Fibroblast of peridontal ligament (primary cell): Measurements from ENCODE around the gene STXBP3.

Experiments used
- DNase-seq: peaks from one replicate; pipeline ENCODE4 v3.0.0-alpha.2; 2010; ENCODE audit errors: extremely low read depth

STXBP3 gene

DNA sequence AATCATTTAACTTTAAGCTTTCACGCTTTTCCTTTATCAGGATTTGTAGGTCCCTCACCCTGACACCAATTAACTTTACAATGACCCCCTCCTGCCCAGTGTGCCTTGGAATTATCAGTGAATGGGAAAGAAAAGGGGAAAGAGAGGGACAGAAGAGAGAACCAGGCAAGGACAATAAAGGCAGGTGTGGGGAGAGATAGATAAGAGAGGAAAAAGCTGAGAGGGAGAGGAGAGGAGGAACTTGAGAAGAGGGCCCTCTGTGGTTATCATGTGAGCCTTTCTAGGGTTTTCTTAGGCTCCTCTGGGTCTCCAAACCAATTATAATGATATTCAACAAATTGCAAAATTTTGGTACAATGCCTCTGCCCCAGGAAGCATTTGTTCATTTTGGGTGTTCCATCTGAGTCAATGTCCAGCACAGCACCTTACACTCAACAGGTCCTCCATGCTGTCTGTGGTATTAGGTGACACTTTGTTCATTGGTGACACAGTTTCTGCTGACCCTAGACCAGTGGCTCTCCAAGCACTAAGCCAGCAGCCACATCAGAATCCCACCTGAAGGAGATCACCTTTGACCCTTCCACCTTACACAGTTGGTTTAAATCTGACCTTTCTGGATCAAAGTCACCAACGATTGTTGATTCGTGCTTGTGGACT, 96.2 kb downstream of the STXBP3 start:
- no peak for DNase-seq

DNA sequence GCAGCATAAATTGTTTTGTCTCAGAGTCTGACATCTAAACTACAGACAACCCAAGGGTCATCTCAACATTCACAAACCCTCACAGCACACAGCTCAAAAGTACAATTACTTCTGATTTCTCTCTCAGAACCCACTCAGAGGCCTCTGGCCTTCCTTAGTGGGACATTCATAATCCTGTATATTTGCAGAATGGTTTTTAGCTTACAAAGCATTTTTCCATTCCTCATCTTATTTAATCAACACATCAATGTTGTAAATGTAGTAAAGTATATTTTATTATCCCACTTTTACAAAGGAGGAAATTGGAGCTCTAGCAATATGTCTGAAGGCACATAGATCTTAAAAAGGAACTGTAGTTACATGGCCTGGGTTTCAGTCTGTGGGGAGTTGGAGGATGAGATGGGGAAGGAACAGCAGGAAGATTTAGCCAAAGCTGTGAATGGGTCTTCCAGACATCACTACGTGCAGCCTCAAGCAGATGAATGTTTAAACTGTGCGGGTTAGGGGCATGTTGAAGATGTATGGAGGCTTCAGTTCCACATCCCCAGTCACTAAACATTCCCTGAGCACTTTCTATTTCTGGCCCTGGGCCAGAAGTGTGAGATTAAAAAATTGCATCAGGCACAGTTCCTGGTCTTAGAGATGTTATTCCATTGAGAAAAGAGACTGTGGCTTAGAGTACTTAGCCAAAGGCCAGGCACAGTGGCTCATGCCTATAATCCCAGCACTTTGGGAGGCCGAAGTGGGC, 97.1 kb downstream of the STXBP3 start:
- no peak for DNase-seq

DNA sequence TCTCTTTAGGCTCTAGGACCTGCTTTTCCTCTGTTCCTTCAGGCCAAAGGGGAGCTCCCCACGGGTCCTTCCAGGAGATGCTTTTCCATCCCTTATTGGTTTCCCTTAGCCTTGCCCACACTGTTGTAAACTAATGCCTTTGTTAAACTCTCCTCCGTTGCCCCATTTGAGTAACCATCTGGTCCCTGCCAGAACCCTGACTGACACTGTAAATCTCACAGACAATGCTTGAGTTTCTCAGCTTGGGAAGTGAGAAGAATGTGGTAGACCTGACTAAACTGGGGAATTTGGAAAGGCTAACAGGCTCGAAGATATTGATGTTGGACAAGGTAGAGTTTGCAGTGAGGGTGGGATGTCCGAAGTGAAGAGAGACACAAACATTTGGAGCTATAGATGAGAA, 99.0 kb downstream of the STXBP3 start:
- DNase-seq = no peak

DNA sequence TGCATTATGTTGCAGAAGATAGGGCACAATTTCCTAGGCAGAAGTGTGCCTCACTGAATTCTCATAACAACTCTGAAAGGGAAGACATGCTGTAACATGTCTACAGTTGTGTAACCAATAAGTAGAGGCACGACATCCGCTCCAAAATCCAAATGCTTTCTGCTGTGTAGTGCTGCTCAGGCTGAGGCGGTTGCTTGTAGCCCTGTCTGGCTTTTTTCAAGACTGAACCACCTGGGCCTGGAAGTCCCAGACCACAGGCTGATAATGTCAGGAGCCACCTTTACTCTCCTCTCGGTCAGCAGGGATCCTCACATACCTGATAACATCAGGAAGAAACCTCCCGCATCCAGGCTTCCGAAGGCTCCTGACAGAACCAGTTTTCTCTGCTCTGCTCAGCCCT, 99.5 kb downstream of the STXBP3 start:
- no peak for DNase-seq

DNA sequence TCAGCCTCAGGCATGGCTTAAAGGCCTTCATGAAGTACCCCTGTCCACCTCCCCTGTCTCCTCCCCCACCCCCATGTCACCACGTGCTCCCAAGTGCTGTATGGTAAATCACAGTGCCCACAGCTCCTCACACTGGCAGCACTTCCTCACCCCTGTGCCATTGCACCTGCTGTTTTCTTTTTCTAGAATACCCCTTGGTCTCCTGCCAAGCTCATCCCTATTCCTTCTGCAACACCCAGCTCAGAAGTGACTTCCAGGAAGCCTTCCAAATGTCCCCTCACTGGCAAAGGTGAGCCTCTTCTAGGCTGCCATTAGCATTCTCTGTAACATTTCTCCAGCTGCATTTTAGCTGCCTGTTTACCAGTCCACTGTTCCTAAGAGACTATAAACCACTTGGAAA, 101.0 kb downstream of the STXBP3 start:
- no peak for DNase-seq

DNA sequence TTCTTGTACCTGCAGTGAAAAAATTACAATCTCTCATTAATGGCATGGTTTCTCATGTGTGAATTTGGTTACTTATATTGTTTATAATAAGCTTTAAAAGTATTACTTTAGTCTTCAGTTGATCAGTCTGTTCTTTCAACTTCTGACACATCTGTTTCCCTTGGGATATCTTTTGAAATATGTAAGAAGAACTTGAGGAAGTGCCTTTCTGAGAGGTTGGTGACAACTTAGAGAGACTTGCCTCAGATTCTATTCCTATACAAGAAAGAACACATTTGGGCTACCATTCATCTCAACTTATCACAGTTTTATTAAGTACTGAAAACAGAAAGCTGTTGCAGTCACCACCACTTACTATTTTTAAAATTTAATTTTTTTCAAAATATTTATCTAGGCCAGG, 102.3 kb downstream of the STXBP3 start:
- no peak for DNase-seq

DNA sequence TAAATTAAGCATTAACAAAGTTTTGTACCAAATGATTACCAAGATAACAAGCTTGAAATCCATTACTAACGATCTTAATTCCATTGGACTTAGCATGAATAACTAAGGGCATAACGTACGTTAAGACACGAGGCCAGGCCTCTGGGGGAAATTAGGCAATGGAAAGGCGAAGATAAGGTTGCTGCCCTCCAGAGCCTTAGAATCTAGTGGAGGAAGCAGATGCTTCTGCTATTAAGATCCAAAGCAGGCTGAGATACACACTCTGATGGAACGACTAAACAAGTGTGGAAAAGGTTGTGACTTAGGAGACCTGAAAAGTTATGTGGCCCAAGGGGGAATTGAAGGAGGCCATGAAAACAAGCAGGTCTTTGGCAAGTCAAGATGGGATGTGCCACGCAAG, 104.5 kb downstream of the STXBP3 start:
- DNase-seq = no peak

DNA sequence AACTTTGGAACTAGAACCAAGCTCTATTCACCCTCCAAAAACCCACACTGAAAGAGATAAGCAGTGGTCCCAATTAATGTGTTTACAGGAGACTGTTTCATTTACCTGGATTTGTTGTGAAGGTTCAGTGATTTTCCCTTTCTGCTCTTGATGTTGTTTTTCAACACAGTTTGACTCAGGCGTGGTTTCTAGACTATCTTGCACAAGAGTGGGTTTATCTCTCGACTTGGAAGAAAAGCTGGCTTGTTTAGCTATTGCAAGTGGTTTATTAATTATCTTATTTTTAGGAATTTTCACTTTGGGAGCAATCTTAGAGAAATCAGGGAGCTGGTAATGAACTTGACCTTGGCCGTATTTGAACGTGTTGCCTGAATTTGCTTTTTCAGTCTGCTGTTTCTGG, 105.1 kb downstream of the STXBP3 start:
- no peak for DNase-seq

DNA sequence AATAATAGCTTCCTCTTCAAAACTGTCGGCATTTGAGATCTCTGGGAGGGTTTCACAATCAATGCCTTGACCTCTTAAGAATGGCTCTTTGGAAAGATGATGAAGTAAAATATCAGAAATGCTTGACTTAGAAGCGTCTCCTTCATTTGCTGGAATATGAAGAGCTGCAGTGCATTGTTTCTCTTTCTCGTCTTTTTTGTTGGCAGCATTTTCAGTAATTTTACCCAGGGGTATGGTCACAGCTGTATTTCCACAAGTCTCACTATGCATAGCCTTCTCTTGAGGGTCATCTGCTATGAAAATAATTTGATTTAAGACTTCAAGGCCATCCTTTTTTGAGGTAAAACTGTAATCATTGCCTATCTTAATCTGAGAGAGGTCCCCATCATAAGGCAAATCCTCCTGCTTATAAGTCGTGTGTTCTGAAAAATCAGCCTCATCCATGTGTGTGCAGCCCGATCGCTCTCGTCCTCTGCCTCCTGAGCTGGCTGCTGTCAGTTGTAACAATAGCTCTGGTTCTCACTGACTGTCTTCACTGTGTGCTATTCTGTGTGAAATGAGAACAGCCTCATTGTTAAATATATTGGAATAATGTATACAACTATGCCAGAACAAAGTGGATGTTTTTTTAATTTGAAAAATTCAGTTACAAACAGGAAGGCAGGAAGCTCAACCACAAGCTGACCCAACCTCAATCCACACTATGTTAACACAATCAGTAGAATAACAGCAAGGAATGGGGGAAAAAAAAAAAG, 105.9 kb downstream of the STXBP3 start:
- DNase-seq = peak; percentile 40

DNA sequence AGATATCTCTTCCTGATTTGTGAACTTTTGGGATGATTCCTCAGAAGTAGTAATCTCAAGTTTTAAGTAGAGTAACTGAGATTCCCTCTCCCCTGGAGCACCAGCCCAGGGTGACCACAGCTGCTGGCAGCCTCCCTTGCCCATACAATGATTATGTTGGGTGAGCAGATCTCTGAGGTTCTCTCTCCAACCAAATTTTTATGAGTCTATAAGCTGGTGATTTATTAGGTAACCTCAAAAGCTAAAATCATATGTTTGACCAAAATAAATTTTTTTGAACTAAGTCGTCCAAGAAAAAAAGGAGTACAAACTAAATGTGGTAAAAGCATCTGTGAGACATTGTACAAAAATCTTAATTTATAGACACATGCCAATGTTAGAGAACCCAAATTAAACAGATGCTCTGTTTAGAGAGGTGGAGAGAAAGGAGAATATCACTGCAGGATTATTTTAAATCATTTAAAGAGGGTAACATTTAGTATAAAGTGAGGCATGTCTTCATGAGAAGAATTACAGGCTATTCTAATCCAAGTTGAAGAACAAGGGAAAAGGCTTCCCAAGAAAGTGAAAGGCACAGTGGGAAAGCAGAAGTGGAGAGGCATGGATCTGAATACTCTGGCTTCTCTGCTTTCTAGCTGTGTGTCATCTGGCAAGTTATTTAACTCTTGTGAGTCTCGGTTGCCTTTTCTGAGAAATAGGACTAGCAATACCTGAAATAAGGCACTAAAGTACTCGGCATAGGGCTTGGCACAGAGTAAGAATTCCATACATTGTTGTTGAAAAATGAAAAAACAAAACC, 107.9 kb downstream of the STXBP3 start:
- peak; percentile 40 for DNase-seq

DNA sequence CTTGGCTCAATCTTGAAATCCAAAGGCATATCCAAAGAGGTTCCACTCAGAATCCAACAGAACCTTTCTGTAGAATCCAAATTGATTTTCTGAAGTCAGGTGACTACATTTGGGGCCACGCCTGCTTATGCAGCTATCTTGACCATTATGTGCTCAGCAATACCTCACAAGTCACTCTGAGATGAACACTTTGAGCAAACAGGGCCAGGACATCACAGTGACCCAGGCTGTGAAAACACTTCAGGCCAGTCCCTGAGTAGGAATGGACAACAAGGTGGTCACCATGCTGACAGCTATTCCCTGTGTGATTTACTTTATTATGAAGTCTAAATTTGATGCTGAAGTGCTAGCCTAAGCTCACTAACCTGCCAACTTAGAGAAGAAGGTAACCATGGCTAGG, 110.5 kb downstream of the STXBP3 start, which contains the start of gene AKNAD1:
AKNAD1 (minus strand) TSS at position 101 of the 400 bp plus-strand sequence. CDS start 4,430 bp downstream, outside the sequence.
- DNase-seq = no peak

DNA sequence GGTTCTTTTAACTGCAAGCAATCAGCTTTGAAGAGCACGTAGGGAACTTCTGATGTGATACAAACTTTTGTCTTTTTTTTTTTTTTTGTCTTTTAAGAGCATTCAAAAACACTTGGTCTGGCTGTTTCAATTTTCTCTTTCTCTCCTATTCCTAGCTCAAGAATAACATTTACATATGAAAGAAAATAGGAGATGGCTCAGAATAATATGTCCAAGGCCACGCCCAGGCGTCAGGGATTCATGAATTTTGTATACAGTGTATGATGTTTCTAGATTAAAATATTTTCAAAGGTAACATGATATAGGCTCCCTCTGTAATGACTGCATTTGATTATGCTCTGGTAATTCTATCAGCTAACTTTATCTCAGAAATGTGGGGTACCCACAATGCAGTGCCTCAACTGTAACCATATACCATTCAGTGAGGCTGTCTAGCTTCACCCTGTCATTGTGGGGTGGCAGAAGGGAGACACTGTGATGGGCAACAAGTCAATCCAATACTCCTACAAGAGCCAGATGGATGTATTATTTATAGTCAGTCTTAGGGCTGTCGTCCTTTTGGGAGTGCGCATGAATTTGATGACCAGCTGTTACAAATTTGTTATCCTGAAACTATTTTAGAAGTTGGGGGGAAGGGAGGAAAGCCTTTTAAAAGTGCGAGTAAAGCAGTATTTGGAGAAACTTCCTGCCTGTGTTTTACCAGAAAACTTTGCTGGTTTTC, 111.9 kb downstream of the STXBP3 start:
- DNase-seq = peak; percentile 15
